HEK293 (cell line): ENCODE data around the gene EPAS1.

Experiments
- GLI4 ChIP-seq: fragments of 450-650 bp; formaldehyde crosslinking; IDR thresholded peaks from 2 replicates; pipeline ENCODE4 v1.5.1; 2016; ENCODE audit warnings: missing biosample characterization, missing genetic modification characterization
- YY1 ChIP-seq: fragments of 450-650 bp; formaldehyde crosslinking; IDR thresholded peaks from 2 replicates; pipeline ENCODE4 v1.5.1; 2018; ENCODE audit warnings: missing biosample characterization, missing genetic modification characterization
- ZNF132 ChIP-seq: fragments of 450-650 bp; formaldehyde crosslinking; IDR thresholded peaks from 2 replicates; pipeline ENCODE4 v1.5.1; 2017; ENCODE audit warnings: missing biosample characterization, missing genetic modification characterization, borderline replicate concordance
- ZNF544 ChIP-seq: fragments of 450-650 bp; formaldehyde crosslinking; IDR thresholded peaks from 2 replicates; pipeline ENCODE4 v1.5.0; 2017; ENCODE audit warnings: missing biosample characterization, missing genetic modification characterization

- no peak for TF ChIP-seq ZNF544 (tag by site-specific recombination)
- TF ChIP-seq YY1 (tag by site-specific recombination), result no peak
- no peak for TF ChIP-seq GLI4 (tag by site-specific recombination)
- TF ChIP-seq ZNF132 (tag by site-specific recombination), result no peak
Observed at GRCh38 chr2:46249654-46250053, 47.6 kb upstream of the EPAS1 start.
